Hepatic stellate cell (primary cell): ENCODE measurements around the gene CUL7.
"Not testable (repeated sequence)": the region's sequence is repeated elsewhere in the genome, so short reads cannot be mapped to it uniquely, and the experiment has no call there.

Source experiments
- DNase-seq: peaks from one replicate; pipeline ENCODE4 v3.0.0; 2011; ENCODE audit warnings: low spot score

CUL7 gene

GRCh38 chr6:43045371-43045930, 8.2 kb downstream of the CUL7 start:
- DNase-seq: no peak

- DNase-seq: no peak
Observed at GRCh38 chr6:43043310-43043709, 10.3 kb downstream of the CUL7 start.

- not testable (repeated sequence) for DNase-seq
Observed at GRCh38 chr6:43041475-43041874, 12.2 kb downstream of the CUL7 start.

- no peak for DNase-seq
Observed at GRCh38 chr6:43040542-43041257, 13.0 kb downstream of the CUL7 start.

GRCh38 chr6:43038727-43039126, 14.9 kb downstream of the CUL7 start:
- no peak for DNase-seq

GRCh38 chr6:43037706-43038105, 15.9 kb downstream of the CUL7 start:
- no peak for DNase-seq

GRCh38 chr6:43037197-43037596, 16.5 kb downstream of the CUL7 start:
- no peak for DNase-seq

- DNase-seq: no peak
Observed at GRCh38 chr6:43036712-43037111, 16.9 kb downstream of the CUL7 start.

GRCh38 chr6:43035495-43036194, 18.0 kb downstream of the CUL7 start:
- DNase-seq: no peak

GRCh38 chr6:43034190-43034525, 19.5 kb downstream of the CUL7 start:
- no peak for DNase-seq

- no peak for DNase-seq
Observed at GRCh38 chr6:43033496-43034189, 20.0 kb downstream of the CUL7 start.

GRCh38 chr6:43032326-43032725, 21.3 kb downstream of the CUL7 start:
- DNase-seq: no peak

GRCh38 chr6:43029120-43029519, 24.5 kb downstream of the CUL7 start:
- DNase-seq: no peak

- DNase-seq: no peak
Observed at GRCh38 chr6:43026365-43026764, 27.3 kb downstream of the CUL7 start.

GRCh38 chr6:43024436-43024835, 29.2 kb downstream of the CUL7 start:
- DNase-seq: no peak

GRCh38 chr6:43021270-43022047, 32.2 kb downstream of the CUL7 start, which contains the start of gene RRP36:
Gene RRP36 (plus strand): TSS chr6:43021623. CDS start chr6:43021655, 32 bp downstream.
- peak; percentile 95 for DNase-seq

GRCh38 chr6:43020847-43021246, 32.8 kb downstream of the CUL7 start:
- DNase-seq: no peak

- DNase-seq: no peak
Observed at GRCh38 chr6:43020052-43020705, 33.5 kb downstream of the CUL7 start.

GRCh38 chr6:43019152-43019551, 34.5 kb downstream of the CUL7 start:
- no peak for DNase-seq

GRCh38 chr6:43016943-43017334, 36.7 kb downstream of the CUL7 start:
- no peak for DNase-seq

- DNase-seq: no peak
Observed at GRCh38 chr6:43016176-43016942, 37.3 kb downstream of the CUL7 start.
